Femur (tissue), 1 donor: ENCODE data around the gene MYO3B.

ENCODE experiments used
- DNase-seq: peaks from one replicate; pipeline ENCODE4 v3.0.0-alpha.2; 2017

MYO3B gene

DNA sequence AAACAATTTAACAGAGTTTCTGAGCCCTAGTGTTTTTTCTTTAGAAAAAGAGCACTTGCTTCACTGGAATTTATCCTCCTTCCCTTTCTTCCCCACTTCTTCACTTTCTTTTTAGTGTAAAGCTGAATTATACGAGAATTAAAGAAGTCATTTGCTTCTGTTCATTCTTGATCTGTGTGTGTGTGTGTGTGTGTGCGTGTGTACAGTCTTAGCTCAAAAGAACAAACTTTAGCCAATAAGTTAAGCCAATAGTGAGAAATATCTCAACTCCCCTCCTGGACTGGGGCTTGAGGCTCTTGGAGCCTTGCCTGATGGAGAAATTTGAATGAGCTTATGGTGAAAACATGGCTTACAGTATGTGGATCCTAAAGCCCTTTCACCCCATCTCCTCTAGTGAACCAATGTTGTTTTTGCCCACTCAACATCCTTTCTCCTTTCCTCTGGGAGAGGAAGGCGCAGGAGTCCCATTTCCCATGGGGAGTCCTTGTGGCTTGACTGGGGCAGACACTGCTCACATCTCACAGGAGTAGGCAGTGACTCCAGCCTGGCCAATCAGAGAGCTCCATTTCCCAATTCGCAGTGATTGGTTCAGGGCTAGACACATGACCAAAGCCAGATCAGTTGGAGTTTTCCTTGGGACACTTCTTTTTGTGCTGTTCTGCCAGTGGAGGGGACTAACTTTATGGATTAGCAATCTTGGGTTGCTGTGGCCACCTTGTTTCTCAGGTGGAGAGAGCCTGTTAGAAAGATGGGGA is 16.3 kb upstream of the MYO3B start:
- DNase-seq: no peak

DNA sequence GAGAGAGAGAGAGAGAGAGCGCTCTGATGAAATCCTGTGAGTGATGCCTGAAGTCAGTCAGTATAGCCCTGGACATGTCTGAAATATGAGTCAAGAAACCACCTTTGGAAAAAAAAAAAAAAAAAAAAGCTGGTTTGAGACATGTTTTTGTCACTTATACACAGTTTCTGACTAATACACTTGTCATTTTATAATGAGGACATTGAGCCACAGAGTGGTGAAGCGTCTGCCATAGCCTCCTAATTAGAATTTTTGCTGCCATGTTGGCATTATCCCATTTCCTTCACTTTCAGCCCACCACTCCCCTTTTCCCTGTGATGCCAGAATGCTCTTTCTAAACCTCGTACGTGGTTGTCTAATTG is 15.7 kb upstream of the MYO3B start:
- no peak for DNase-seq

DNA sequence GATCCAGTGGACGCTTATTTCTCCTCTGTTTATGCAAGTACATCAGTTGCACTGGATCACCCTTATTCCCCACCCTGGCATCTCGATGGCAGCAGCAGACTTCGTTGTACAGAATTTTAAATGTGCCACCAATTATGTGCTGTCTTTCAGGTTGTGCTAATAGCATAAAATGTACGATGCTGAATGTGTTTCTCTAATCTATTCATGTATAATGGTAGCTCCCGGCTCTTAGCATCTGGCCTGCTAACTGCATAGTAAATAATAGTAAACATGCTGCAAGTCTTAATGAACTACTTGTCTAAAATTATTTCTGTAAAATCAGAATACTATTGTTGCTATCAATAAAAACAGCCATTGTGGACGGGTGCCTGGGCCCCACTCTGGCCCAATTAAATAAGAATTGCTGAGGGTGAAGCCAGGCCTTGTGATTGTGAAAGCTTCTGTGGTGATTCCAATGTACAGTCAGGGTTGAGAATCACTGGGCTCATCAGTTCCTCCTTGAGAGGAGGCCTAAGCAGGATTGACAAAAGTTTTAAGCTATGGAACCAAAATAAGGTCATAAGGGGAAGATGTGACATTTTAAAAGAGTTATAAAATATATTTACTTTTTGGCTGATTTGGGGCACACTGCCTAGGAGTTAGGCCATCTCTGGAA is 14.4 kb upstream of the MYO3B start:
- DNase-seq: no peak

DNA sequence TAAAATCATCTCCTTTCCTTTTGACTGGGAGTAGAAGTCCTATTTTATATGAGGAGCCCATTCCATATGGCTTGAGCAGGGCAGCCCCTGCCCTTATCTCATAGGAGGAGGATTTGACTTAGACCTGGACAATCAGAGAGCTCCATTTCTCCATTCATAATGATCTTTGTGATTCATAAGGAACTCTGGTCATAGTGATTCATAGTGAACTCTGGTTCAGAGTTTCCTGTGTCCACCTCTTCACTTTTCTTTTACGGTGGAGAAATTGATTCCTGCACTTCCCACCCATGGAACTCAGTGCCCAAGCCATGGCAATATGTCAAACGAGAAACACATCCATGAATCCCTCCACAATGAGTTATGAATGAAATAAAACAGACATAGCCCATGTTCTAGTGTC is 12.8 kb upstream of the MYO3B start:
- DNase-seq: no peak

DNA sequence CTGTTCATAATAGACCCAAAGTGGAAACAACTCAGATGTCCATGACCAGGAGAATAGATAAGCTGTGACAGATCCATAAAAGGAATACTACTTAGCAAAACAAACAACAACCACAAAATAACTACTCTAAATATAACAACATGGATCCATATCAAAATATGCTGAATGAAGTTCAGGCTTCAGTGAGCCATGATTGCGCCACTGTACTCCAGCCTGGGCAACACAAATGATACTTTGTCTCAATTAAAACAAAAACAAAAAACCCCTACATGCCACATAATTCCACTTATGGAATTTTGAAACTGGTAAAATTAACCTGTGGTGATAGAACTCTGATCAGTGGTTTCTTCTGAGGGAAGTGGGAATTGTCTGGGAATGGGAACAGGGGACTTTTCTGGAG is 11.2 kb upstream of the MYO3B start:
- no peak for DNase-seq

DNA sequence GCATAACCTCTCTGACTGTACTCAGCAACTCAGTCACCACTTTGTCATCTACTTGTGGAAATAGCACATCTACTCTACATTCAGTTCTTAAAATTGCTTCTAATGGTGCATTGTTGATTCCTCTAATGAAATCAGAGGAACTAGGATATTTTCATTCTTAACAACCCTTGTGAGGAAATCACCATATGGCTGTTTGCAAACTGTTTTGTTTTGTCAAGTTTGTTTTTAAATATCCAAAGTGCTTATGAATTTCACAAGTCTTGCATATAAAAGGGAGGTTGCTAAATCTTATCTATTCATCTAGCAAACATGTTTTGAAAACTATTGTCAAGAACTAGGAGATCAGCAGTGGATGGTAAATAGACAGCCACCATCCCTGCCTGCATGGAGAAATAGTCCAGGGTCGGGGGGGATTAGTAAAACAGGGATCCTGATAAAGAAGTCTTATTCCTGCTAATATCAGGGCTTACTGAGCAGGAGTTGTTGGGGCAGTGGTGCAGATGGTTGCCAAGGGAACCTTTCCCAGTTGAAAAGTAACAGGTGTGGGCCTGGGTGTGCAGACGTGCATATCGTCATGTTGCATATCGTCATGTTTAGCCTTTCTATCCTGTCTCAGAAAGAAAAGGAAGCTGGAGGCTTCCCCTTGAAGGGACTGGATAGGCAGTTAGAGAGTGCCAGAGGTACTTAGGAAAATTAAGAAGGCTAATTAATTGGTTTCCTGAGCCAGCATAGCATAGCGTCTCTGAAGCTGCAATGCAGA is 7.5 kb upstream of the MYO3B start:
- DNase-seq: no peak

DNA sequence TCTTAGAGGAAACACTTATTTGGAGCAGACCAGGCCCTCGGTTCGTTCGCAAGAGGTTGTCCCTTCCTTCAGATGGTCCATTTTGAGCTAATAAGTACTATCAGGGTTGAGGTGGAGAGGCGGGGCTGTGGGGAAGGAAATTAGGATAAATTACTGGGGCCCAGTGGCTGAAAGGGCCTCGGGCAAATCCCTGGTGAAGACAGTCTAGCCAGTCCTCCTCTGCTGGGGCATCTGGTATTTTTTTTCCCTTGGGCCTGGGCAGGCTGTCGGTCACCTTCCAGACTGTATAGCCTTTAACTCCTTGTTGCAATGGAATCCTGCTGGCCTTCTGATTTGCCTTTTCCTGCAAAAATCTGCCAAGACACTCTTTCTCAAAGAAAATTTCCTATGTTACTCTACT is 1.7 kb upstream of the MYO3B start:
- no peak for DNase-seq

DNA sequence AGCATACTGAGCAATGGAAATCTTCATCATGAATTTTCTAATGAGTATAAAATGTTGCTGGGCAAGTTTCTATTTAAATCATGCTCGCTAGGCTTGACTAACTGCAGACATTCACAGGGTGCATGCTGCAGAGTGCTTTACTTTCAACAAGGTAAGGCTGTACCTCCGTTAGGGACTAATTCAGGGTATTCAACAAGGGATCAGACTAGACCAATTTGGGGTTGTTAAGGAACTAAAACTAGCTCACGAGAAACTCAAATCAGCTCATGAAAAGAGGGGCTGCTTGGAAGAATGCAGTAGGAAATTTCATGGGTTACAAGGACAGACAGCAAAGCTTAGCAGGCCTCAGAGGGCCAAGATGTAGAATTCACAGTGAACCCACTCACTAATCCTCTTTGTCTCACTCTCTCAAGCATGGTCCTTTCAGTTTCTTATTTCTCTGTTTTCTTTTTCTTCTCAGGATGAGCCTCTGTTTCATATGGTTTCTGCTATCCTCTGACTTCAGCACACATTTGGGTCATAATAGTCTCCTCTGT is 2.2 kb downstream of the MYO3B start:
- no peak for DNase-seq

DNA sequence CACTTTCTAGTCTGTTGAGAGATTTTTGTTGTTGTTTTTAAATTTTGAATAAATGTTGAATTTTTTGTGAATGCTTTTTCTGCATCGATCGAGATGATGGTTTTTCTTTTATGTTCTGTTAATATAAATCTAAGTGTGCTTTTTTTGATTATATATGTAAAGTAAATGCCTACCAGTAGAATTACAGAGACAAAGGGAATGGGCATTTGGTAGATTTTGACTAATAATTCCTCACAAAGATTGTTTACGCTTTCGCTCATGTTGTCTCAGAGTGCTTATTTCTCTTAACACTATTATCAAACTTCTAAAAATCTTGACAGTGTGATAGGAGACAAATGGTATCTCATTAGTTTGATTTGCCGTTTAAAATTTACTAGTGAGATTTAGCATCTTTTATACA is 3.7 kb downstream of the MYO3B start:
- no peak for DNase-seq

DNA sequence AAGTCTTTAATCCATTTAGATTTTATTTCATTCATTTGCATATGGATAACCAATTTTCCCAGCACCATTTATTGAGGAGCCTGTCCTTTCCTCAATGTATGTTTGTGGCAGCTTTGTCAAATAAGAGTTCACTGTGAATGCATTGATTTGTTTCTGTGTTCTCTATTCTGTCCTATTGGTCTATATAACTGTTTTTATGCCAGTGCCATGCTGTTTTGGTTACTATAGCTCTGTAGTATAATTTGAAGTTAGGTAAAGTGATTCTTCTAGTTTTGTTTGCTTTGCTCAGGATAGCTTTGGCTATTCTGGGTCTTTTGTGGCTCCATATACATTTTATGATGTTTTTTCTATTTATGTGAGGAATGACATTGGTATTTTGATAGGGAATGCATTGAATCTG is 7.4 kb downstream of the MYO3B start:
- no peak for DNase-seq

DNA sequence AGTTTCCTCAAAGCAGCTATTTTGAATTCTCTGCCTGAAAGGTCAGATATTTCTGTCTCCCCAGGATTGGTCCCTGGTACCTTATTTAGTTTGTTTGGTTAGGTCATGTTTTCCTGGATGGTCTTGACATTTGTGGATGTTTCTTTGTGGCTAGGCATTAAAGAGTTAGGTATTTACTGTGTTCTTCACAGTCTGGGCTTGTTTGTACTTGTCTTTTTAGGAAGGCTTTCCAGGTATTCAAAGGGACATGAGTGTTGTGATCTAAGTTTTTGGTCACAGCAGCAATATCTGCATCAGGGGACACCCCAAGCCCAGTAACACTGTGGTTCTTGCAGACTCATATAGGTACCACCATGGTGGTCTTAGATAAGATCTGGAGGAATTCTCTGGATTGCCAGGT is 11.8 kb downstream of the MYO3B start:
- DNase-seq: no peak

DNA sequence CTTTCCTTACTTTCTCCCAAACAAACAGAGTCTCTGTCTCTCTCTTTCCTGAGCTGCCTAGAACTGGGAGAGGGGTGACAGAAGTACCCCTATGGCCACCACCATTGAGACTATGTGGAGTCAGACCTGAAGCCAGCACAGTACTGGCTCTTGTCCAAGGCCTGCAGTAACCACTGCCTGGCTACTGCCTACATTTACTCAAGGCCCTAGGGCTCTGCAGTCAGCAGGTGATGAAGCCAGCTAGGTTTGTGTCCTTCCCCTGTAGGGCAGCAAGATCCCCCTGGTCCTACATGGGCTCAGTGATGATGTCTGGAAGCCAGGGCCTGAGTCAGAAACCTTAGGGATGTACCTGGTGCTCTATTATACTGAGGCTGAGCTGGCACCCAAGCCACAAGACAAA is 12.2 kb downstream of the MYO3B start:
- no peak for DNase-seq

DNA sequence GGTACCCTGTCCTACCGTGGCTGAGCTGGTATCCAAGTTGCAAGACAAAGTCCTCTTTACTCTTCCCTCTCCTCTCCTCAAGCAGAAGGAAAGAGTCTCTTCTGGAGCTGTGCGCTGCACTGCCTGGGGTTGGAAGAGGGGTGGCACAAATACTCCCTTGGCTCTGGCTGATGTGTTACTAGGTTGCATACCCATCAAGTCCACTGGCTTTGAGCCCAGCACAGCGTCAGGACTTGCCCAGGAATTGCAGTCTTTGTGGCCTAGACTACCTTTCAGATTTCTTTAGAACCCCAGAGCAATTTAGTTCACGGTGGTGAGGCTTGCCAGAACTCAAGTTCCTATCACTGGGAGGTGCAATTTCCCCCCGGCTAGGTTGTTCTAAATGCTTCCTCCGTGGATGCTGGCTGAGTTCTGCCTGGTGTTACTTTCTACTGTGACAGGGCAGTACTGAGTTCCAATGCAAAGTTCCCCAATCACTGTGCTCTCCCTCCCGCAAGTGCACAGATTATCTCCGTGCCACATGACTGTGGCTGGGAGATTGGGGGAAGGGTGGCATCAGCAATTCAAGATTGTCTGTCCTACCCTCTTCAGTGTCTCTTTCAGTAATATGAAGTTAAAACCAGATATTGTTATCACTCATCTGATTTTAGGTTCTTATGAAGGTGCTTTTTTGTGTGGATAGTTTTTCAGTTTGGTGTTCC is 13.4 kb downstream of the MYO3B start:
- no peak for DNase-seq

DNA sequence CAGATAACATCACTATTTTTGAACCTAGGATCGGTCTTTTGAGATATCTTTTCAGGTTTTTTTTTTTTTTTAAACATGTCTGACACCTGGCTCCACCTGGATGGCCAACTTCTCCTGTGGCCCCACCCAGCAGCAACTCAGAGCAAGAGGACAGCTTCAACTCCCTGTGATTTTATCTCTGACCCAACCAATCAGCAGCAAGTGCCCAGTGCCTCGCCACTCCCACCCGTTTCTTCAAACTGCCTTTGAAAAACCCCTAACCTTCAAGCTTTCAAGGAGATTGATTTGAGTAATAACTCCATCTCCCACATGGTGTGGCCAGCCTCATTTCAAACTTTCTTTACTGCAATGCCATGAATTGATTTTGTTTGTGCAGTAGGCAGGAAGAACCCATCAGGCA is 19.0 kb downstream of the MYO3B start:
- DNase-seq: no peak

DNA sequence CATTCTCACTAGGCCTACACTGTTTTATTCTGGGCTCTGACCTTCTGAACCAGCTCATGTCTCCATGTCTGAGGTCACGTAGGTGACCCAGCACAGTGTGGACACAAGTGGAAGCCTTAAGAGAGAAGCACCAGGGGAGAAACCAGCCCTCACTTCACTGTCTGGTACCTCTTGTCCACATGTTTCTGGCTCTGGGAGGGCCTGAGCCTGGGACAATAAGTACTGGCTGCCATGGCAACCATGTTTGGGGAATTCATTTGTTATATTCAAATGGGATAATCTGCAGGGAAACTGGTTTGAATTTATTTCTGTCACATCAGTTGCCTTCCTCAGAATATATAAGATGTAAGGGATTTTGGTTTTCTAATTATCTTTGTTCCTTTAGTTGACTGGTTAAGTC is 23.3 kb downstream of the MYO3B start:
- DNase-seq: no peak

DNA sequence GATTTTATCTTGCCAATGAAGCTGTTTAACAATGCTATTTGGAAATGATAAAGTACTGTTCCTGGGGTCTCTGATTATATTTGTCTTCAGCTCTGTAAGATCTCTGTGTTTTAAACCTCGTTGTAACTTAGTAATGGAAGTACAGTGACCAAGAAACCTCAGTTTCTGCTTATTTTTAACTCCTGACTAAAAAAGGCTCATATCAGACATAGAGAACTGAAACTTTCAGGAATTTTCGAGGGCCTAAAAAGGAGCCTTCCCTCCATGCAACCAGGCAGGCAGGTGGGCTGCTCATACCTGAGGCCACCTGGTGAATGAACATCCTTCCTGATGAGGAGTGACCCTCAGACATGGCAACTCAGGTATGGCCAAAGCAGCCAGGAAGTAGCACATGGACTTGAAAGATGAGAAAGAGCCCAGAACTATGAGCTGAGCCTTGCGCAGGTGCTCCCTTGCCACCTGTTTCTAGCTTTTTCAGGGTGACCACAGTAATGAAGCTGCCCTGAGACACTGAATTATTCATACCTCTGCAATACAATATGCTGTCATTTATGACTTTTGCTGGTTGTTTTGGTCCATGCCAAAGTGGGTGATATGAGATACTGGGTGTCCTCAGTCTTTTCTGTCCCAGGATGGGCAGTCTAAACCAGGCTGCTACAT is 23.9 kb downstream of the MYO3B start:
- DNase-seq: no peak

DNA sequence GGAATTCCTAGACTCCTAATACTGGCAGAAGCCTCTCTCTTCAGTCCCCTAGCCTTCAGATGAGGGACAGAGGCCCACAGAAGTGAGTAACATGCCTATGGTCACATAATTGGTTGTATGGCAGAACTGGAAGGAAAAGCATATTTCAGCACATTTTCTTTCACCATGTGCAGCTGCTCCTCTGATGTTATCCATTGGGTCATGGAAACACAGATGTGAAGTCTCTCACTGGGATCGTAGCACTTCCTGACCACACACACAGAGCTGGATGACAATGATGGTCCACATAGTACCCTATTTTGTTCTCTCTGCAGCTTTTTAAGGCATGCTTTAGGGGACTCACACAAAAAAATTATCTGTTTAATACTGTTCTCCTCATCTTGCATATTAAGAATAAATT is 24.5 kb downstream of the MYO3B start:
- DNase-seq: peak; percentile 37

DNA sequence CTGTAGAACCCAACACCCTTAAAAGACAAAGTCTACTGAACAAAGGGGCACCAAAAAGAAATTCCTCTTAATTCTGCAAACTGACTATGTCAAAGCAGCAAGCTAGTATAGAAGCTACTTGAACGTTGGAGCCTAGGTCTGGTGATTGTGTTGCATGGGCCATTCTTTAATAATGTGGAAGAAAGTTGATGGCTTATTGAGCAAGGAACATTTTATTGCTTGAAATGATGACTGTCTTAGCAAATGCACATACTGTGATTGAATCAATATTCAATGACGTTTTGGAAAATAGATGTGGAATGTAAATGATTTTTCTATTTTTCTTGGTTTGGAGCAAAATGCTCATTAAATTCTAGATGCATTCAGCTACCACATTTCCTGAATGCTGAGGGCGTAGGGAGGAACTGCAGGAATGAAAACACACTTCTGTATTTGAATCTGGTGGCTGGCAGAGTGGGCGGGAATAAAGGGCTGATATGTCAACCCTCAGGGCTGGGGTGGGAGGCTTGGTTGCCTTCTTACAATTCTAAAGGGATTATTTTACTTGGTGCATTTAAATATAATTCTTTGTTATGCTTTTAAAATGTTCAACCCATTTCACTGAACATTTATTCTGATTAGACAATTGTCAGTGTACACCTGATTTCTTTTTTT is 26.5 kb downstream of the MYO3B start:
- DNase-seq: no peak

DNA sequence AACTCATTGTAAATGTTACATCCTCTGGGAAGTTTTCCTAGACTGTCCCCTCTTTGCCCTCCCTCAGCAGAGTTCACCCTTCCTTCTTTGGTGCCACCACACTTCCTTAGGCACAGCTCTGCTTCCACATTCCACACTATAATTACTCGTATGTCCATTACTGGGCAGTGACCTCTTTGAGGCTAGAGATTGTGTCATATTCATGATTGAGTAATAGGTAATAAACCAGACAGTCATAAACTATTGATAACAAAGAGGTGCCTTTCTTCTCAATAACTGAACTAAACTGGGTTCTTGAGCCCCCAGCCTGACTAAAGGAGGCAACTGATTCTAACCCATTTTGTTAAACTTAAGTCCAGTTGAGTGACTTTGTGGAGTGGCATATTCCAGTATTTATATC is 28.3 kb downstream of the MYO3B start:
- DNase-seq: no peak

DNA sequence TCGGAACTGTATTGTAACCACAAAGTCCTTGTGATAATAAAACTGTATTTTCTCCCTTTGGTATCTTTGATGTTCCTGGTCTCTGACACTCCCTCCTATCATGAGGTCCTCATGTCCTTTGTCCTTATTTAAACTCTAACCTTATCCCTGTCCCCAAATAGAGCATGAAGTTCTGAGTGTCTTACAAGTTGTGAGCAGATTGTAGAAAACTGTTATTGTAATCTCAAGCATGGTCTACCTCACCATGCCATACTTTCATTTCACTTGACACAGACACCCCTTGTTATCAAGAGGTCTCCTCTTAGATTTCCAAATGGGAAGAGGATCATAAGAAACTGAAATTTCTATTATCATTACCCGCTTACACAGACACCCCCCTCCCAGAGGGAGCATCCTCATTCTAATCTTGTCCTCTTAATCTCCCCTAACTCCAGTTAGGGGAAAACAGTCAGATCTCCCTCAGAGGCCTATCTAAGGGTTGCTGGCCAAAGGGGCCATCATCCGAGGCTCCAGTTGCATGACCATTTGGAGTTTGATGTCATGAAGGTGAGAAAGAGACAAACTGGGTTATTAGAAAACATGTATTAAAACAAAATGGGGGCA is 29.0 kb downstream of the MYO3B start:
- no peak for DNase-seq

DNA sequence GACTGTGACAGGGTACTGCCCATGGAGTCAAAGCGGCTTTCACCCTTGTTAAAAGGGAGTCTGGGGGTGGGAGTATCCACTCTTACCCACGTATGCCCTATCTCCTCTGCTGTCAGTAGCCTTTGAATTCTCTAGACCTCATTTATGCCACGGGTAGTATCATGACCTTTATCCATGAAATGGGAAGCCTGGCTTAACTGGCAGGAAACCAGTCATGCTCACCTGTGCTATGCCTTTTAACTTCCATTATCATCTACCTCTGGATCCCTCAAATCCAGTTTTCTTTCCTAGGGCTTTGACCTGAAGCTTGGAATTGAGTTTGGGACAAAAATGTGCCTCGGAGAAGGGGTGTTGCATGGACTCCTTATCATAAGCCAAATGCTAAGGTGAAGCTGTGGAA is 30.0 kb downstream of the MYO3B start:
- DNase-seq: no peak

DNA sequence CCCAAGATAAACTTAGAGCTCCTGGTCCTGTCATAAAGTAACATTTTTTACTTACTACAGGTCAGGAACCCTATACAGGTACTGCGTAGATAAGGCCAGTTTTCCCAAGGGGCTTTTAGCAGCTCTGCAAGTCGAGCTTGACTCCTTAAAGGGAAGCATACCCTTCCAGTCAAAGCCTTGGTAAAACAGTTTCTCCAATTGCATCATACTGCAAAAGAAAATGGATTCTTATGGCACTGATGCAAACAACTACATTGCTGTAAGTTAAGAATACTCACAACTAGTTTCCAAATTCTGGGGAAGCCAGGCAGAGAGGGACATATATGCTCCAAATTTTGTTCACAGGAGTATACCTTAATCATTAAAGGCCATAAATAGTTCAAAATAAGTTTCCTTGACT is 31.0 kb downstream of the MYO3B start:
- no peak for DNase-seq
